IMR-90 (cell line): Measurements from ENCODE around the gene RPL19. TPM values are rescaled to one million over a fixed set of nuclear protein-coding genes. Genes with fewer than 3 reads are reported as not detected.

ENCODE experiments used
- ATAC-seq: fragments of 200-7000 bp; cut with Tn5 transposase; 2 replicates; pipeline ENCODE4 v1.9.1; 2020; ENCODE audit warnings: low read depth, mild to moderate bottlenecking, moderate library complexity
- BruUV-seq: library from RNA; stranded (reverse); fragments of 400-500 nt; replicated peaks from 2 replicates; lab custom pipeline; 2021; lab: Mats Ljungman, UMichigan
- CTCF ChIA-PET: fragments of 300-600 bp; formaldehyde crosslinking; extraction: SDS; loops from one replicate; lab custom pipeline; 2021; ENCODE audit warnings: antibody characterized with exemption; lab: Yijun Ruan, JAX
- POLR2A ChIA-PET: fragments of 300-600 bp; sonication (Branson Sonifier 250); formaldehyde crosslinking; loops from one replicate; lab custom pipeline; 2022; ENCODE audit warnings: antibody characterized with exemption; ENCODE audit not compliant: unreplicated experiment; lab: Charles Lee
- DNase-seq: peaks from one replicate; pipeline ENCODE4 v3.0.0; 2013
- H2AFZ ChIP-seq: replicated peaks from 2 replicates; pipeline ENCODE3; 2013; ENCODE audit warnings: low read length, mild to moderate bottlenecking; ENCODE audit not compliant: poor library complexity
- H2AK5ac ChIP-seq: 2 replicates; pipeline ENCODE4 v1.6.1; 2013; ENCODE audit warnings: low read depth, low read length, inconsistent platforms
- H2AK9ac ChIP-seq: replicated peaks from 2 replicates; pipeline ENCODE3; 2013; ENCODE audit warnings: mild to moderate bottlenecking, low read depth, low read length, moderate library complexity; ENCODE audit not compliant: poor library complexity
- H2BK120ac ChIP-seq: 2 replicates; pipeline ENCODE4 v1.6.1; 2013; ENCODE audit warnings: low read depth, low read length, inconsistent platforms
- H2BK15ac ChIP-seq: 3 replicates; pipeline ENCODE4 v1.6.1; 2013; ENCODE audit warnings: low read depth, low read length, inconsistent platforms
- H2BK20ac ChIP-seq: 2 replicates; pipeline ENCODE4 v1.6.1; 2013; ENCODE audit warnings: low read depth, mild to moderate bottlenecking, inconsistent platforms, low read length, moderate library complexity
- H2BK5ac ChIP-seq: 2 replicates; pipeline ENCODE4 v1.6.1; 2013; ENCODE audit warnings: mild to moderate bottlenecking, low read depth, low read length, inconsistent platforms; ENCODE audit not compliant: poor library complexity, severe bottlenecking
- H3K14ac ChIP-seq: replicated peaks from 2 replicates; pipeline ENCODE4 v1.6.1; 2013; ENCODE audit warnings: low read depth, low read length, inconsistent platforms
- H3K18ac ChIP-seq: 2 replicates; pipeline ENCODE4 v1.6.1; 2013; ENCODE audit warnings: low read depth, low read length, control low read depth
- H3K23ac ChIP-seq: 2 replicates; pipeline ENCODE4 v1.6.1; 2013; ENCODE audit warnings: low read depth, low read length, inconsistent platforms
- H3K27ac ChIP-seq: 2 replicates; pipeline ENCODE4 v1.5.1; 2013; ENCODE audit warnings: mild to moderate bottlenecking, control low read depth, low read length; ENCODE audit not compliant: insufficient read depth
- H3K27me3 ChIP-seq: 2 replicates; pipeline ENCODE4 v1.6.1; 2013; ENCODE audit warnings: low read length; ENCODE audit not compliant: control insufficient read depth, insufficient read depth
- H3K36me3 ChIP-seq: 2 replicates; pipeline ENCODE4 v1.6.1; 2013; ENCODE audit warnings: low read length, mixed read lengths; ENCODE audit not compliant: control insufficient read depth, insufficient read depth
- H3K4ac ChIP-seq: 2 replicates; pipeline ENCODE4 v1.6.1; 2013; ENCODE audit warnings: low read depth, low read length, inconsistent platforms
- H3K4me1 ChIP-seq: 2 replicates; pipeline ENCODE4 v1.6.1; 2013; ENCODE audit warnings: low read length, mixed read lengths; ENCODE audit not compliant: control insufficient read depth, insufficient read depth
- H3K4me2 ChIP-seq: 2 replicates; pipeline ENCODE4 v1.6.1; 2013; ENCODE audit warnings: low read depth, mild to moderate bottlenecking, control low read depth, low read length, moderate library complexity
- H3K4me3 ChIP-seq: 2 replicates; pipeline ENCODE4 v1.5.1; 2013; ENCODE audit warnings: low read depth, mild to moderate bottlenecking, control low read depth, low read length, moderate library complexity; ENCODE audit not compliant: insufficient read depth
- H3K56ac ChIP-seq: 2 replicates; pipeline ENCODE4 v1.6.1; 2013; ENCODE audit warnings: low read length, inconsistent platforms; ENCODE audit not compliant: insufficient read depth; ENCODE audit errors: extremely low read depth
- H3K79me1 ChIP-seq, 2 experiments: 2 replicates each; pipeline ENCODE4 v1.6.1; 2013; ENCODE audit warnings: low read length in 2 of 2, inconsistent platforms in 1 of 2, low read depth in 1 of 2
- H3K9ac ChIP-seq: 2 replicates; pipeline ENCODE4 v1.6.1; 2013; ENCODE audit warnings: low read depth, low read length, control low read depth
- H3K9me1 ChIP-seq: 2 replicates; pipeline ENCODE4 v1.6.1; 2013; ENCODE audit warnings: low read length, inconsistent platforms; ENCODE audit not compliant: insufficient read depth
- H3K9me3 ChIP-seq: 2 replicates; pipeline ENCODE4 v1.6.1; 2013; ENCODE audit warnings: low read length; ENCODE audit not compliant: control insufficient read depth, insufficient read depth
- H4K20me1 ChIP-seq: 2 replicates; pipeline ENCODE4 v1.6.1; 2013; ENCODE audit warnings: low read length, inconsistent platforms; ENCODE audit not compliant: insufficient read depth
- H4K5ac ChIP-seq: 2 replicates; pipeline ENCODE4 v1.6.1; 2013; ENCODE audit warnings: mild to moderate bottlenecking, low read depth, low read length, control low read depth
- H4K8ac ChIP-seq, 2 experiments: 2 replicates each; pipeline ENCODE4 v1.6.1; 2013; ENCODE audit warnings: low read depth in 2 of 2, low read length in 2 of 2, control low read depth in 1 of 2, inconsistent platforms in 1 of 2
- H4K91ac ChIP-seq: 2 replicates; pipeline ENCODE4 v1.6.1; 2013; ENCODE audit warnings: low read depth, low read length, inconsistent platforms; ENCODE audit not compliant: insufficient read depth
- BHLHE40 ChIP-seq: fragments of 150-350 bp; IDR thresholded peaks from 2 replicates; pipeline ENCODE4 v1.6.1; 2016; ENCODE audit warnings: mild to moderate bottlenecking, low read depth, low read length
- CEBPB ChIP-seq: IDR thresholded peaks from 2 replicates; pipeline ENCODE4 v1.6.1; 2012; ENCODE audit warnings: low read depth, low read length, improper control_type of control experiment
- CHD1 ChIP-seq: IDR thresholded peaks from 2 replicates; pipeline ENCODE4 v1.6.1; 2012; ENCODE audit warnings: low read depth, low read length, improper control_type of control experiment
- CTCF ChIP-seq: conservative IDR thresholded peaks from 2 replicates; pipeline ENCODE4 v1.5.1; 2012; ENCODE audit warnings: mild to moderate bottlenecking, low read depth, low read length, improper control_type of control experiment
- ELK1 ChIP-seq: fragments of 150-350 bp; IDR thresholded peaks from 2 replicates; pipeline ENCODE4 v1.6.1; 2016; ENCODE audit warnings: low read depth, mild to moderate bottlenecking, low read length, moderate library complexity, borderline replicate concordance
- FOS ChIP-seq: fragments of 150-350 bp; IDR thresholded peaks from 2 replicates; pipeline ENCODE4 v1.6.1; 2016; ENCODE audit warnings: low read depth, low read length
- MAFK ChIP-seq: IDR thresholded peaks from 2 replicates; pipeline ENCODE4 v1.6.1; 2012; ENCODE audit warnings: low read depth, low read length, improper control_type of control experiment
- MXI1 ChIP-seq: IDR thresholded peaks from 2 replicates; pipeline ENCODE4 v1.6.1; 2012; ENCODE audit warnings: low read depth, mild to moderate bottlenecking, low read length, moderate library complexity, borderline replicate concordance
- NFE2L2 ChIP-seq: fragments of 150-350 bp; IDR thresholded peaks from 2 replicates; pipeline ENCODE4 v1.6.1; 2016; ENCODE audit warnings: low read depth, mild to moderate bottlenecking, low read length
- POLR2A ChIP-seq: IDR thresholded peaks from 2 replicates; pipeline ENCODE4 v1.6.1; 2012; ENCODE audit warnings: mild to moderate bottlenecking, low read depth, low read length
- RAD21 ChIP-seq: IDR thresholded peaks from 2 replicates; pipeline ENCODE4 v1.6.1; 2012; ENCODE audit warnings: low read length, improper control_type of control experiment
- RCOR1 ChIP-seq: IDR thresholded peaks from 2 replicates; pipeline ENCODE4 v1.6.1; 2012; ENCODE audit warnings: mild to moderate bottlenecking, low read length, improper control_type of control experiment; ENCODE audit not compliant: insufficient replicate concordance
- RFX5 ChIP-seq: IDR thresholded peaks from 2 replicates; pipeline ENCODE4 v1.8.0; 2012; ENCODE audit warnings: low read depth, mild to moderate bottlenecking, low read length, moderate library complexity
- SMC3 ChIP-seq: fragments of 150-350 bp; IDR thresholded peaks from 2 replicates; pipeline ENCODE4 v1.6.1; 2016; ENCODE audit warnings: low read depth, mild to moderate bottlenecking, antibody characterized with exemption, low read length, moderate library complexity
- USF2 ChIP-seq: fragments of 150-350 bp; IDR thresholded peaks from 2 replicates; pipeline ENCODE4 v1.6.1; 2017; ENCODE audit warnings: mild to moderate bottlenecking, antibody characterized with exemption, low read length, low read depth
- WGBS, 2 experiments: methylation state at CpG; one replicate each; pipeline versions ENCODE4 v1.1.5 to v1.1.7; 2013; ENCODE audit warnings: missing lambda C conversion rate in 2 of 2; ENCODE audit not compliant: insufficient read length in 1 of 2; ENCODE audit errors: extremely low coverage in 2 of 2; 5-methylcytosine and 5-hydroxymethylcytosine counted together
- dilution Hi-C: fragments of 300-500 bp; cut with HindIII; formaldehyde crosslinking; loops from one replicate; pipeline ENCODE4 v1.14.3; 2018; ENCODE audit warnings: low sequenced_read_pairs; ENCODE audit not compliant: unreplicated experiment
- in situ Hi-C: fragments of 300-500 bp; cut with MboI; formaldehyde crosslinking; loops from 3 replicates; pipeline ENCODE4 v1.14.3; 2019; ENCODE audit warnings: low sequenced_read_pairs, inconsistent platforms, mixed read lengths
- intact Hi-C: fragments of 100-400 bp; cut with micrococcal nuclease; formaldehyde crosslinking; loops from 2 replicates; pipeline ENCODE4 v1.10.0; 2022
- polyA plus RNA-seq, 3 experiments: library from polyadenylated mRNA; depleted of rRNA; stranded (reverse); fragments of >200 nt; gene quantifications; 2 replicates each; pipeline ENCODE4 v1.2.3, GENCODE V29; 2012; ENCODE audit warnings: low replicate concordance in 1 of 3
- total RNA-seq: library from RNA; depleted of rRNA; stranded (reverse); fragments of >200 nt; gene quantifications from 2 replicates; pipeline ENCODE4 v1.2.3, GENCODE V29; 2012

Gene RPL19
- total and polyA plus RNA-seq, 2 of the 4 experiments (the other 2 are of a cell fraction) = 2,101 to 2,466 TPM

DNA sequence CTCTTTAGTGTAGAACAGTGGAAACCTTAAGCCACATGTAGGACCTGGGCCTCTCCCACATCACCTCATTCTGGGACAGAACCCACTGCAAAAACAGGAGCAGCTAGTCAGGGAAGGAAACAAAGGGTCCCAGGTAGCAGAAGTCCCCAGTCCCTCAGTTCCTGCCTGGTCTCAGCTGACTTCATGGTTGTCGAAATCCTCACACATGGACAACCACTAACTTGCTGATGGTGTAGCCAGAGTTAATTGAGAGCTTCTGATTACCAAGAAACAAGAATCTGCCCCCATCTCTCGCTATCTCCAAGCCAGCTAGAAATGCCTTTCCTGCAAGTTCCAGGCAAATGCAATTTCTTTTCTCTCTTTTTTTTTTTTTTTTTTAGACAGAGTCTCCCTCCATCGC lies 30.6 kb upstream of the RPL19 start:
- no peaks in the 10 kb centered on the region for H3K36me3 ChIP-seq
- POLR2A ChIA-PET = no interaction called here
- H3K4me2 ChIP-seq = no peak overlapping the region
- H2BK20ac ChIP-seq = no peak overlapping the region
- no peaks in the 10 kb centered on the region for H3K9me3 ChIP-seq
- no peak overlapping the region for H2BK120ac ChIP-seq
- no peak overlapping the region for H3K18ac ChIP-seq
- H4K8ac ChIP-seq = no peak overlapping the region
- in situ Hi-C loops (no loop called here), dilution Hi-C loops (no loop called here), intact Hi-C loops (no loop called here)
- no peak overlapping the region for H2AFZ ChIP-seq
- TF ChIP-seq CHD1 = no peak
- no peak for TF ChIP-seq NFE2L2
- TF ChIP-seq RAD21 = no peak
- TF ChIP-seq BHLHE40 = no peak
- TF ChIP-seq MAFK = no peak
- TF ChIP-seq RCOR1 = no peak
- no peak for TF ChIP-seq USF2
- no peak for TF ChIP-seq ELK1
- TF ChIP-seq MXI1 = no peak
- no peak for TF ChIP-seq FOS
- TF ChIP-seq POLR2A = no peak
- no peak for TF ChIP-seq CEBPB
- TF ChIP-seq SMC3 = no peak
- no peak for TF ChIP-seq RFX5
- no peak for TF ChIP-seq CTCF
- H3K9me1 ChIP-seq = peaks cover 7% of the 10 kb centered on the region; the same call in 1 of the 2 replicates
- H3K4ac ChIP-seq = no peak overlapping the region
- no peak overlapping the region for H2AK5ac ChIP-seq
- H3K4me3 ChIP-seq = no peak overlapping the region
- no peak overlapping the region for H2BK5ac ChIP-seq
- DNase-seq (no peak), ATAC-seq (no peak)
- H3K79me1 ChIP-seq = no peaks in the 10 kb centered on the region
- peaks cover 3% of the 10 kb centered on the region; the same call in 1 of the 2 replicates for H3K4me1 ChIP-seq
- no peak overlapping the region for H3K9ac ChIP-seq
- H4K20me1 ChIP-seq = 0 out of 2 replicates have a peak, but pooled peaks cover 4% of the 10 kb centered on the region
- no TSS peak for BruUV-seq
- H3K27ac ChIP-seq = no peak overlapping the region
- peaks cover 26% of the 10 kb centered on the region for H3K27me3 ChIP-seq
- WGBS, 2 experiments = no CpG with 5 or more reads among the region's 3 CpGs
- H2BK15ac ChIP-seq = no peak overlapping the region
- H4K5ac ChIP-seq = no peak overlapping the region
- no peak overlapping the region for H3K23ac ChIP-seq
- H4K91ac ChIP-seq = no peak overlapping the region
- no peak overlapping the region for H3K14ac ChIP-seq
- H3K56ac ChIP-seq = no peak overlapping the region
- CTCF ChIA-PET = no interaction called here
- H2AK9ac ChIP-seq = no peak overlapping the region
